GM12801 (cell line): ENCODE results near the gene ERC1.

ENCODE experiments used
- CTCF ChIP-seq: IDR thresholded peaks from one replicate; pipeline ENCODE4 v1.5.1; 2011; ENCODE audit warnings: control low read depth; ENCODE audit not compliant: insufficient read length; ENCODE audit errors: extremely low read depth

The ERC1 gene

GRCh38 chr12:1011091-1011490 is 20.1 kb downstream of the ERC1 start:
- no peak for TF ChIP-seq CTCF

GRCh38 chr12:1013618-1014489 is 22.8 kb downstream of the ERC1 start:
- TF ChIP-seq CTCF, result no peak

GRCh38 chr12:1019283-1019682 is 28.3 kb downstream of the ERC1 start:
- TF ChIP-seq CTCF, result no peak

GRCh38 chr12:1020389-1020788 is 29.4 kb downstream of the ERC1 start:
- no peak for TF ChIP-seq CTCF

- TF ChIP-seq CTCF, result no peak
Measured at GRCh38 chr12:1022032-1022970, 31.3 kb downstream of the ERC1 start.

GRCh38 chr12:1030779-1031178 is 39.8 kb downstream of the ERC1 start:
- TF ChIP-seq CTCF, result no peak

GRCh38 chr12:1034243-1034642 is 43.2 kb downstream of the ERC1 start:
- TF ChIP-seq CTCF, result no peak
